Gastroesophageal sphincter (tissue), 4 donors: ENCODE data around the gene AMDHD2. TPM values are rescaled to one million over a fixed set of nuclear protein-coding genes. Genes with fewer than 3 reads are reported as not detected.

Source experiments
- ATAC-seq: fragments of 150-250 bp; one replicate; pipeline ENCODE4 v1.9.1; 2016; ENCODE audit warnings: mild to moderate bottlenecking, moderate library complexity
- H3K27ac ChIP-seq, 4 donors: fragments of 200-600 bp; sonication (generic) in 3 of 4; 1 replicate in 3 of 4; 2 replicates in 1 of 4; pipeline ENCODE4 v1.5.1; 2016 to 2019
- H3K27me3 ChIP-seq: fragments of 200-600 bp; sonication (generic); one replicate; pipeline ENCODE4 v1.5.1; 2019
- H3K36me3 ChIP-seq, 2 donors: fragments of 200-600 bp; sonication (generic); one replicate each; pipeline ENCODE4 v1.5.1; 2019; ENCODE audit warnings: control low read depth in 1 of 2
- H3K4me1 ChIP-seq, 3 donors: fragments of 200-600 bp; sonication (generic); 1 replicate in 2 of 3; 2 replicates in 1 of 3; pipeline ENCODE4 v1.5.1; 2016 to 2019; ENCODE audit warnings: control low read depth in 2 of 3
- H3K4me3 ChIP-seq, 2 donors: fragments of 200-600 bp; sonication (generic); one replicate each; pipeline ENCODE4 v1.5.1; 2019; ENCODE audit warnings: mild to moderate bottlenecking in 1 of 2, moderate library complexity in 1 of 2
- H3K9me3 ChIP-seq, 3 donors: fragments of 200-600 bp; sonication (generic); one replicate each; pipeline ENCODE4 v1.5.1; 2017 to 2019; ENCODE audit warnings: control low read depth in 2 of 3
- EP300 ChIP-seq: sonication (generic); formaldehyde crosslinking; IDR thresholded peaks from one replicate; pipeline ENCODE4 v1.6.1; 2017; ENCODE audit warnings: antibody characterized with exemption, mild to moderate bottlenecking
- POLR2A ChIP-seq, 2 donors: fragments of 450-650 bp; IDR thresholded peaks; one replicate each; pipeline ENCODE4 v1.6.1; 2017; ENCODE audit warnings: antibody characterized with exemption in 2 of 2, mild to moderate bottlenecking in 2 of 2, moderate library complexity in 1 of 2
- POLR2AphosphoS5 ChIP-seq: sonication (generic); formaldehyde crosslinking; IDR thresholded peaks from one replicate; pipeline ENCODE4 v1.6.1; 2017; ENCODE audit warnings: antibody characterized with exemption
- WGBS, 2 donors: methylation state at CpG; one replicate each; pipeline ENCODE4 v1.1.5; 2018; ENCODE audit warnings: low coverage in 1 of 2; 5-methylcytosine and 5-hydroxymethylcytosine counted together
- total RNA-seq, 4 donors: library from RNA; depleted of rRNA; stranded (reverse); fragments of >200 nt; gene quantifications; one replicate each; pipeline ENCODE4 v1.1.0, GENCODE V29; 2016
- TF ChIP-seq, protein P1 (sequence below), 4 experiments: fragments of 200-600 bp in 2 of 4; fragments of 450-650 bp in 2 of 4; sonication (generic) in 1 of 4; IDR thresholded peaks; one replicate each; pipeline ENCODE4 v1.5.1; 2017 to 2019; ENCODE audit warnings: antibody characterized with exemption in 4 of 4, mild to moderate bottlenecking in 2 of 4, moderate library complexity in 2 of 4

AMDHD2 gene, protein sequence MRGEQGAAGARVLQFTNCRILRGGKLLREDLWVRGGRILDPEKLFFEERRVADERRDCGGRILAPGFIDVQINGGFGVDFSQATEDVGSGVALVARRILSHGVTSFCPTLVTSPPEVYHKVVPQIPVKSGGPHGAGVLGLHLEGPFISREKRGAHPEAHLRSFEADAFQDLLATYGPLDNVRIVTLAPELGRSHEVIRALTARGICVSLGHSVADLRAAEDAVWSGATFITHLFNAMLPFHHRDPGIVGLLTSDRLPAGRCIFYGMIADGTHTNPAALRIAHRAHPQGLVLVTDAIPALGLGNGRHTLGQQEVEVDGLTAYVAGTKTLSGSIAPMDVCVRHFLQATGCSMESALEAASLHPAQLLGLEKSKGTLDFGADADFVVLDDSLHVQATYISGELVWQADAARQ
- 10 to 100 TPM; 14.0 to 29.1 (median 23.4) TPM for total RNA-seq

GRCh38 chr16:2520097-2520783, at the start of gene AMDHD2:
Gene AMDHD2, plus strand, starts transcription at chr16:2520371. Its CDS starts 88 bp downstream, at chr16:2520459.
- Histone ChIP-seq H3K36me3 (peaks cover 0 to 43% of the 10 kb centered on the region in 2 donors), H3K9me3 (no peaks in the 10 kb centered on the region), H3K4me3 (peak within 1 kb of the TSS; percentile 39 to 78), H3K4me1 (peaks cover 0 to 71% (median 51%) of the 10 kb centered on the region in 3 donors), H3K27me3 (no peaks in the 10 kb centered on the region), H3K27ac (peak within 1 kb of the TSS; percentile 57 to 98 (median 96))
- ATAC-seq, result peak; percentile 92
- no CpG with 5 or more reads among the region's 83 CpGs for WGBS, 2 donors
- peak; percentile 44 to 67 for TF ChIP-seq POLR2A (IDR thresholded peaks at IDR 0.05)
- no peak for TF ChIP-seq EP300
- TF ChIP-seq POLR2AphosphoS5, result peak; percentile 83
- TF ChIP-seq, protein P1, sequence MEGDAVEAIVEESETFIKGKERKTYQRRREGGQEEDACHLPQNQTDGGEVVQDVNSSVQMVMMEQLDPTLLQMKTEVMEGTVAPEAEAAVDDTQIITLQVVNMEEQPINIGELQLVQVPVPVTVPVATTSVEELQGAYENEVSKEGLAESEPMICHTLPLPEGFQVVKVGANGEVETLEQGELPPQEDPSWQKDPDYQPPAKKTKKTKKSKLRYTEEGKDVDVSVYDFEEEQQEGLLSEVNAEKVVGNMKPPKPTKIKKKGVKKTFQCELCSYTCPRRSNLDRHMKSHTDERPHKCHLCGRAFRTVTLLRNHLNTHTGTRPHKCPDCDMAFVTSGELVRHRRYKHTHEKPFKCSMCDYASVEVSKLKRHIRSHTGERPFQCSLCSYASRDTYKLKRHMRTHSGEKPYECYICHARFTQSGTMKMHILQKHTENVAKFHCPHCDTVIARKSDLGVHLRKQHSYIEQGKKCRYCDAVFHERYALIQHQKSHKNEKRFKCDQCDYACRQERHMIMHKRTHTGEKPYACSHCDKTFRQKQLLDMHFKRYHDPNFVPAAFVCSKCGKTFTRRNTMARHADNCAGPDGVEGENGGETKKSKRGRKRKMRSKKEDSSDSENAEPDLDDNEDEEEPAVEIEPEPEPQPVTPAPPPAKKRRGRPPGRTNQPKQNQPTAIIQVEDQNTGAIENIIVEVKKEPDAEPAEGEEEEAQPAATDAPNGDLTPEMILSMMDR (IDR thresholded peaks at IDR 0.05), result no peak

DNA sequence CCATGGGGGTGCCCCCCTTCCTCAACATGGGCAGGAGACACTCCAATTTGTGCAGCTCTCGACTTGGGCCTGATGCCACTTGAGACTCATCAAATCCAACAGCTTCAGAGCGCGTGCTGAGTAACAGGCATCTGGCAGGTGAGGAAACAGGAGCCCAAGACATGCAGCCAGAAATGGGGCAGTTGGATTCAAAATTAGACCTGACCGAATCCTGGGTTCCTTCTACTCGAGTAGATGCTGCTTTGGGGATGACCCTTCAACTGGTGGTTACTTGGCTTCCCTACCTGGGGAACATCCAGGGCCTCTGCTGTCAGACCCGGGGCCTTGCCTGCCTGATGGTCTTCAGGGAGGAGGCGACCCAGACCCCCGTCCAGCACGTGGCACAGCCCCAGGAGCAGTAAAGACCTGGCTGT, 49.6 kb upstream of the AMDHD2 start:
- H3K27me3 ChIP-seq, result peaks cover 67% of the 10 kb centered on the region
- no peaks in the 10 kb centered on the region for H3K9me3 ChIP-seq
- TF ChIP-seq EP300 (no peak), POLR2A (IDR thresholded peaks at IDR 0.05) (no peak), POLR2AphosphoS5 (no peak)
- TF ChIP-seq, protein P1 (IDR thresholded peaks at IDR 0.05), result no peak
- ATAC-seq, result no peak
- H3K27ac ChIP-seq, result peak overlapping the region in 1 of 4 donors; percentile 29
- H3K4me3 ChIP-seq, result peak overlapping the region in 1 of 2 donors; percentile 43
- WGBS, 2 donors, result 70% methylated on average over 2 of the region's 9 CpGs; no CpG with 5 or more reads in 1 of the 2 donors
- H3K4me1 ChIP-seq, result peaks cover 0 to 73% (median 41%) of the 10 kb centered on the region in 3 donors
- H3K36me3 ChIP-seq, result no peaks in the 10 kb centered on the region

GRCh38 chr16:2471016-2471652, 49.0 kb upstream of the AMDHD2 start, which contains the start of gene NTN3:
Gene NTN3, plus strand, starts transcription at chr16:2471297. Its CDS starts 405 bp downstream, at chr16:2471702.
- ATAC-seq, result no peak

GRCh38 chr16:2471653-2472487, 48.3 kb upstream of the AMDHD2 start:
- no peaks in the 10 kb centered on the region for H3K9me3 ChIP-seq
- no peak for ATAC-seq
- peaks cover 0 to 85% (median 50%) of the 10 kb centered on the region in 3 donors for H3K4me1 ChIP-seq
- peaks cover 67% of the 10 kb centered on the region for H3K27me3 ChIP-seq
- H3K36me3 ChIP-seq, result no peaks in the 10 kb centered on the region
- WGBS, 2 donors, result no CpG with 5 or more reads among the region's 61 CpGs
- peak overlapping the region in 1 of 4 donors; percentile 29 for H3K27ac ChIP-seq
- H3K4me3 ChIP-seq, result peak overlapping the region in 1 of 2 donors; percentile 43
- TF ChIP-seq POLR2AphosphoS5, result no peak
- TF ChIP-seq POLR2A (IDR thresholded peaks at IDR 0.05), result no peak
- no peak for TF ChIP-seq EP300
- TF ChIP-seq, protein P1 (IDR thresholded peaks at IDR 0.05), result no peak

More at GRCh38 chr16:2471016-2471652, 49.0 kb upstream of the AMDHD2 start, which contains the start of gene NTN3:
- peak within 1 kb of the TSS in 1 of 4 donors; percentile 29 for H3K27ac ChIP-seq
- peak within 1 kb of the TSS in 1 of 2 donors; percentile 43 for H3K4me3 ChIP-seq
- H3K36me3 ChIP-seq, result no peaks in the 10 kb centered on the region
- H3K4me1 ChIP-seq, result peaks cover 0 to 78% (median 47%) of the 10 kb centered on the region in 3 donors
- H3K27me3 ChIP-seq, result peaks cover 67% of the 10 kb centered on the region
- WGBS, 2 donors, result no CpG with 5 or more reads among the region's 59 CpGs
- no peaks in the 10 kb centered on the region for H3K9me3 ChIP-seq
- TF ChIP-seq EP300 (no peak), POLR2A (IDR thresholded peaks at IDR 0.05) (no peak), POLR2AphosphoS5 (no peak)
- TF ChIP-seq, protein P1 (IDR thresholded peaks at IDR 0.05), result no peak
